ENCODE measurements around the gene SNX30.

- TF ChIP-seq, protein P1, sequence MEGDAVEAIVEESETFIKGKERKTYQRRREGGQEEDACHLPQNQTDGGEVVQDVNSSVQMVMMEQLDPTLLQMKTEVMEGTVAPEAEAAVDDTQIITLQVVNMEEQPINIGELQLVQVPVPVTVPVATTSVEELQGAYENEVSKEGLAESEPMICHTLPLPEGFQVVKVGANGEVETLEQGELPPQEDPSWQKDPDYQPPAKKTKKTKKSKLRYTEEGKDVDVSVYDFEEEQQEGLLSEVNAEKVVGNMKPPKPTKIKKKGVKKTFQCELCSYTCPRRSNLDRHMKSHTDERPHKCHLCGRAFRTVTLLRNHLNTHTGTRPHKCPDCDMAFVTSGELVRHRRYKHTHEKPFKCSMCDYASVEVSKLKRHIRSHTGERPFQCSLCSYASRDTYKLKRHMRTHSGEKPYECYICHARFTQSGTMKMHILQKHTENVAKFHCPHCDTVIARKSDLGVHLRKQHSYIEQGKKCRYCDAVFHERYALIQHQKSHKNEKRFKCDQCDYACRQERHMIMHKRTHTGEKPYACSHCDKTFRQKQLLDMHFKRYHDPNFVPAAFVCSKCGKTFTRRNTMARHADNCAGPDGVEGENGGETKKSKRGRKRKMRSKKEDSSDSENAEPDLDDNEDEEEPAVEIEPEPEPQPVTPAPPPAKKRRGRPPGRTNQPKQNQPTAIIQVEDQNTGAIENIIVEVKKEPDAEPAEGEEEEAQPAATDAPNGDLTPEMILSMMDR (IDR thresholded peaks at IDR 0.05), result no peak
- TF ChIP-seq ZFX (IDR thresholded peaks at IDR 0.05; ENCODE audit: borderline replicate concordance), result no peak
These were observed 130.8 kb downstream of the SNX30 start for GRCh38 chr9:112881331-112881730.
